ENCODE measurements around the gene OMP.
"Not testable (repeated sequence)": the region's sequence is repeated elsewhere in the genome, so short reads cannot be mapped to it uniquely, and the experiment has no call there.

Gene OMP

DNA sequence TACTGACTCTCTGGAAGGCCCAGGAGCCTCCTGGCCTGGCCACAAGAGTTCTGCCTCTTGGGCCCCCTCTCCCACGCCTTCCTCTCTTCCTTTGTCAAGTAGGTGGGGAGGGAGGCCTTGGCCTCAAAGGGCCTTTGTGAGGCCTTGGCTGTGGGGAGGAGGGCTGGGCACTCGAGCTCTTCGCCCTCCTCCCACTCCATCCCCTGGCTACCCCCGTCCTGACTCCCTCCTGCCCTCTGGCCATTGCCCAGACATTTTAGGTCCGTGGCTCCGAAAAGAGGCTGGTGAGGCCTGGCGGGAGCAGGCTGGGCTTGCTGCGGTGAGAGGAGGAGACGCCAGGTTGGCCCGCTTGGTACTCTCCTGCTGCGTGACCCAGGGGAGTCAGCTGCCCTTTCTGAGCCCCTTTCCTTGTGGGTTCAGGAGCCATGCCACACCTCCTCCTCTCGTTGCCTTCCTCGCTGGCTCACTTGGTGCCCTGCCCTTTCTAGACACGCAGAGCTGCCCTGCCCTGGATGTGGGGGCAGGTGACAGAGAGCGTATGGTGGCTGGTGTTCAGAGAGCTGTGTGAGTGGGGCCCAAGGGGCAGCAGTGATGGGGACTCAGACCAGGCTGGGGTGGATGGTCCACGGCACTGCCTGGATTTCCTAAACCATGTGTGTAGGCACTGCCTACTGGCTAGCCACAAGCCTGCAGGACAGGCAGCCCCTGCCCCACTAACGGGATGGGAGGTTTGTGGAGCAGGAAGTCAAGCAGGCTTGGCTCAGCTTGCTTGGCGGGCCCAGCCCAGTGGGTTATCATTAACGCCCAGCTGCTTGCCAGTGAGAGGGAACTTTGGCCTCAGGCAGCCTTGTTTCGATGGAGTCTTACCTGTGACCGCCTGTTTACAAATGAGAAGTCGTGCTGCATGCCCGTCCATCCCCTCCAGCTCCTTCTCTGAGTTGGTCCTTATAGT, 15.8 kb upstream of the OMP start:
- no peak for DNase-seq (ENCODE audit: low read depth in 3 of 3)

DNA sequence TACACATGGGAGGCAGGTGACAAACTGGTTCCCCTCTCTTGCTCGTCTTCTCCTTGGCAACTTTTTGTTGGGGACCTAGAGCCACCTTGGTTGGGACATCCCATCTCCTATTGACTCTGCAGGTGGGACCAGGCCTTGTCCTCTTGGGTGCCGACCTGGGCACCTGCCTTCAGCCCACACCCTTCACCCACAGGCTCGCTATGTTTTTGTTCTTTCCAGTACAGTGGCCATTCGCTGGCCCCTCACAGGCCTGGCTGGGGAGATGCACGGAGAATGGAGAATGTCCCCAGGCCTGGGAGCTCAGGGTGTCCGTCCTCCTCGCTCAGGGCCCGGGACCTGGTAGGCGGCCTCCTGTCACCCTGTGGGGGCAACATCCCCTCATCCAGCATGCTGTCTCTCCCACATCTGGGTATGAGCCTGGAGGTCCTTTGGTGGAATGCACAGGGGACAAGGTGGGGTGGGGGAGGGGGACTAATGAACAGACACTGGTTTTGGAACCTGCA, 14.9 kb upstream of the OMP start:
- DNase-seq (ENCODE audit: low read depth in 3 of 3), result no peak

DNA sequence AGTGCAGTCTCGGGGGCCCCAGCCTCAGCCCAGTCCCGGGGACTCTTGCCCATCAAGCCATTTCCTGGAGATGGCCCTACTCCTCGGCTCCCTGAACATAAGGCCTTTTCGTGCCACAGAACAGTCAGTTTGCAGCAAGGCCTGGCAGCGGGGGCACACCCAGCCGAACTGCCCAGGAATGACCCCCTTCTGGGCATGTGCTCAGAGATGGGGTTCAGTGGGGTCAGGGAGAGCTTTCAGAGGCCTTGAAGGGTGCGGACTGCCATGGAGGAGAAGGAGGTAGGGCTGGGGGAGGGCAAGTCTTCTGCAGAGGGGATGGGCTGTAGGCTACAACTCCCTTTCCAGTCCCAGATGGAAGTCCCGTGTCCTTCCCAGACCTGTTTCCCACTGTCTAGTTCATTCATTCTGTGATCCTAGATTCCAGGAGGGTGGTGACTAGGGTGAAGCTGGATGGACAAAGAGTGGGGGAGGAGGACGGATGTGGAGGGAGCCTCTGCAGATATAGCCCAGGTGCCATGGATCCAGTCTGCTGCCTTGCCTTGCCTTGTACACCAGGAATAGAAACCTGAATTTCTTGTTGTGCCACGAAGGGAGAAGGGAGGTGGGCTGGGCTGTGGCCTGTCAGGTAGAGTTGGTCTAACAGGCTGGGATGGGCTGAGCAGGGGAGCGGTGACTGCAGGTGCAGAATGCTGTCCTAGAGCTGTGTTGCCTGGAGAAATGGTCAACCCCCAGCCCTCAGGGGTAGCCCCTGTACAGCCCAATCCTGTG, 14.2 kb upstream of the OMP start:
- no peak for DNase-seq (ENCODE audit: low read depth in 3 of 3)

DNA sequence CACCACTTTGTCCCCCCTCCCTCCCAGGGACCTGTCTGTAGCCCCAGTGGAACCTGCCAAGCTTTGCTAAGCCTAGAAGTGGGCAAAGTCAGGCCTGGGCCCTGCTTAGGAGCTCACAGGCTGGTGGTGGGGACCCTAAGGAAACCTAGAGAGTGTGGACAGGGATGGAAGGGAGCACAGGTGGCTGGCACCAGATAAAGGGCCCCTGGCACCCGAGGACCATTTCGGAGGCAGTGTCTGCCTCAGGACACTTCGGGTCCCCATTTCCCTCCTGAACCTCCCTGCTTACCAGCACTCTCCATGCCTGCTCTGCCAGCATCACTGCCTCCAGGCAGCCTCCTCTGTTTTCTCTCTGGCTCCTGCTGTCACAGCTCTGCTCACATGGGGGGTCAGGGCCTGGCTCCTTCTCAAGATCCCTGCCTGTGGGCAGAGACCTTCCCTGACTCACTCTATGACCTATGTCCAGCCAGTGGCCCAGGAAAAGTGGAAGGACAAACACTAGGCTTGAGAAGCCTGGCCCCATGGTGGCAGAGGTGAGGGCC, 13.6 kb upstream of the OMP start:
- DNase-seq (ENCODE audit: low read depth in 3 of 3), result no peak

DNA sequence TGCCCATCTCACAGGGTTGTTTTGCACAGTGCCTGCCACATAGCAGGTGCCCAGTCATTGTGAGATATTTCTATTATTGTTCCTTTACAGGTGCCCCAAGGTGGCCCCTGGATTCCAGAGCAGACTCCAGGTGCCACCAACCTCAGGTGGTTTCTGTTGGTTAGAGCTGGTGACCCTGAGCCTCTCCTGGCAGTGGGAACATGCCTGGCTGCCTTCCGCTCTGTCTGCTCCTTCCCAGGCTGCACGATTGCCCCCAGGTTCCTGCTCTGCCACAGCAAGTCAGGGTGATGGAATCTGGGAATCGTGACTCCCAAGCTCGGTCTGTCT, 12.6 kb upstream of the OMP start:
- no peak for DNase-seq (ENCODE audit: low read depth in 3 of 3)

DNA sequence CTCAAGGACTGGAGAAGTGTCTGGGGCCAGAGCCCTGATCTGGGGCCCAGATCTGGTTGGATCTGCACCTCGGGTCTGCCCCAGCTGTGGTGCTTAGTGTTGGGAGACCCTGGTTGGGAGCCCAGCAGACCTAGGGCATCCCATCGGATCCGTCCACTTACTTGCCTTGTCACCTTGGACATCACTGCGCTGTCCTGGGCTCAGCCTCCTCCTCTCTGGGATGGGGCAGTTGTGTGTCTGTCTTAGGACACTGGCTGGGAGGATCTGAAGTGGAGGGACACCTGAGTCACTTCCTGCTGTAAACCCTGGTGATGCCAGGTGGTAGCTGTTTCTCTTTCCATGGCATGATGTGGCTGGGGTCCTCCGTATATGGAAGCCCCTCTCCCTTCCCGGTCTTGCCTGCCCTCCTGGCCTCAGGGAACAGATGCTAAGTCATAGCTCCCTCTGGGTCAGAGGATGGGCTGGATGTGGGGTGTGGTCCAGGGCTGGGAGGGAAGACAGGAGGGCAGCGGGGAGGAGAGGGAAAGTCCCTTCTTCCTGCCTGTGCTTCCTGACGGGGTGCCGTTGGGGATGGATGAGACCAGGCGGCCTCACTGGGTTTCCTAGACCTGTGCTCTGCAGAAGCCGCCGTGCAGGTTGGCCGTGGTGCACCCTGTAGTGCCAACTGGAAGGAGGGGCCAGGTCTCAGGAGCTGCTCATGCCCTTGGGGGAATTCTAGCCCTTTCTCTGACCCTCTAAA, 12.1 kb upstream of the OMP start:
- DNase-seq (ENCODE audit: low read depth in 3 of 3), result no peak

DNA sequence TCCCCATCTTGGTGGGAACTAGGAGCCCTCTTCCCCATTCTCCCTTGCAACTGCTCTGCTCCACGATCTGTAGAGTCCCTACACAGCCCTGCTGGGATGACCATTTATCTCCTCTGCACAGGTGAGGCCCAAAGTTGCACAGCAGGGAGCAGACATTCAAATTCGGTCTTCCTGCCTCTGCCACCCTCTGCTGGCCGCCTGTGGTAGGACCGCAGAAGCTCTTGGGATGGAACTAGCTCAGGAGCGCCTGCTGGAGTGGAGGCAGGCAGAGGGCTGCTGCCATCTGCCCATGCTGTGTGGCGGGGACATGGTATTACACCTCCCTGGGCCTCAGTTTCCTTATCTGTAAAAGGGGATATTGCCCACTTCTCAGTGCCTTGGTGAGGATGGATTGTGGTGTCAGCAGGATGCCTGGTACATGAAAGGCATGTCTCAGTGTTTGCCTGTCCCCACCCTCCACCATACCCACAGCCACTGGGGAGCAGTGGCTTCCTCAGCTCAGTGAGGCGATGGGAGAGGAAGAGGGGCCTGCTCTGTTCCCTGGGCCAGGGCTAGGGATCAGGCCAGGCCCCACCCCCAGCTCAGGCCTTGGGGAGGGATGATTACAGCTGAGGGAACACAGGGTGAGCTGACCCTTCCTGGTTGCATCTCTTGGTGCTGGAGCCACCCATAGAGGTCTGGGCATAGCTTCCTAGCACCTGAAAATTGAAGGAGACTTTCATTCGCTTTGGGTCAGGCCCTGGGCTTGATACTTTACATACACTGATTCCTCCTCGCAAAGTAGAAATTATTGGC, 11.3 kb upstream of the OMP start:
- DNase-seq (ENCODE audit: low read depth in 3 of 3), result peak; percentile 59 to 78 (median 60)

DNA sequence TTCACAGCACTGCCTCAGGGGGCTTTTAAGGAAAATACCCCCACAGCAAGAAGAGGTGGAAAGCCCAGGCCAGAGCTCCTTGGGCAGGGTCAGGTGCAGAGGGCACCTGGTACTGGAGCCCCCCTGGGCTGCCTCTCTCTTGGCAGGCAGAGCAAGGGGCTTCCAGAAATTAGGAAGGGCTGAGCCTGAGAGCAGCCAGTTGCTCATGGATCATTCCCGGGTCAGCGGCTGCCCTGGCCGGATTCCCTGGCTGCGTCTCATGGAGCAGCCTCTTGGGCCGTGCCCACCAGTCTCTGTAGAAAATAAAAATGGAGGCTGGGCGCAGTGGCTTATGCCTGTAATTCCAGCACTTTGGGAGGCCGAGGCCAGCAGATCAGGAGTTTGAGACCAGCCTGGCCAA, 10.3 kb upstream of the OMP start:
- DNase-seq (ENCODE audit: low read depth in 3 of 3), result no peak

DNA sequence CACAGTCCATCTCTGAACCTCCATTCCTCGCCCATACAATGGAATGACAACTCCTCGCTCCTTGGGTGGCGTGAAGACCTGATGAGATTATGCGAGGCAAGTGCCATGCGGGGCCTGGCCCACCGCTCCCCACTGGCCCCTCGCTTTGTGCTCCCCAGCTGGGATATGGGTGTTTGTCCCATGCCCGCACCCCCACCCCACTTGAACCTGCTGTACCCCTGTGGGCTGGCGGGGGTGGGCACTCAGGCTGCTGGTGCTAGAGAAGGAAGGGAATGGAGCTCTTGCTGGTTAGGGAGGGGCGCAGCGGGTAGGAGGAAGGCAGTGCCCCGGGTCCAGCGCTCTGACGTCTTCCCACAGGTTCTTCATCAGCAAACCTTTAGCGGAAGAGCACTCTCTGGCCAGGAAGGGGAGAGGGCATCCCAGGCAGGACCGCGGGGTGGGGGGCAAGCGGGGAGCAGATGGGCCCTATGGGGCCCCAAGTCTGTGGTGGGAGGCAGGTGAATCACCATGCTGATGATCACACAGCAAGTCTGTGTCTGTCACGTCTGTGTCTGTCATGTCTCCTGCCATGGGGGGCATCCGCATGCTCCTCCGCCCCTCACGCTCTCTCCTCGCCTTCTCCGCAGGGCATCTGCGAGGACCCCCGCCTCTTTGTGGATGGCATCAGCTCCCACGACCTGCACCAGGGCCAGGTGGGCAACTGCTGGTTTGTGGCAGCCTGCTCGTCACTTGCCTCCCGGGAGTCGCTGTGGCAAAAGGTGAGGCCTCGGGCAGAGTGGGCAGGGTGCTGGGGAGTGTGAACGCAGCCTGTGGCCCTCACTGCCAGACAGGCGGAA, 9.4 kb upstream of the OMP start:
- no peak for DNase-seq (ENCODE audit: low read depth in 3 of 3)

DNA sequence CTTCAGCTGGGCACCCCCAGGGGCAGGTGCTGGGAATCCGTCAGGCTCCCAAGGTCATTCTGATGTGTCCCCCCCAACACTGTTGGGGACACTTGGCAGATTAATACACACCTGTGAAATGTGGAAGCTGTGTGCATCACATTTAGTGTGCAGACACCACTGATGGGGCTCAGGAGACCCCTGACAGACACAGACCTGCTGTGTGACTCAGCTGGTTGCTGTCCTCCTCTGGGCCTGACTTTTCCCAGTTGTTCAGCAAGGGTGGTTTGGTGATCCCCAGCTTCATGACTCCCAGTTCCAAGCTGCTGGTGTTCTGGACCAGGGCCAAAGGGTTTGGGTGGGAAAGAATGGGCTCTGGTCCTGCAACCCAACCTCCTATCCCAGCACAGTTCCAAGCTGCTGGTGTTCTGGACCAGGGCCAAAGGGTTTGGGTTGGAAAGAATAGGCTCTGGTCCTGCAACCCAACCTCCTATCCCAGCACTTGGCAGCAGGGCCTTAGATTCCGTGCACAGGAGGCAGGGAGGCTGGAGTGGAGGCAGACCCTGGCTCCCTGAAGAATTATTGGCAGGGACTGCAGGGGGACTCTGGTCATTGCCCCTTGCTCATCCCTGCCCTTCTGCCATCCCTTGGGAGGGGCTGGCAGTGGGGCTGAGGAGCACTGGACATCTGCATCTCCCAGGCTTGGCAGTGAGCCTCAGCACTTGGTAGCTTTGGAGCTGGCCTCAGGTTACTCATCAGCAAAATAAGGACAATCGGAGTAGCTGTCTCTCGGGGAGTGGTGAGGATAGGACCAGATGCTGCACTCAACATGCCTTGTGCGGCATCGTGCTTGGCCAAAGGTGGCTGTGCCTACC, 8.4 kb upstream of the OMP start:
- DNase-seq (ENCODE audit: low read depth in 3 of 3), result no peak

DNA sequence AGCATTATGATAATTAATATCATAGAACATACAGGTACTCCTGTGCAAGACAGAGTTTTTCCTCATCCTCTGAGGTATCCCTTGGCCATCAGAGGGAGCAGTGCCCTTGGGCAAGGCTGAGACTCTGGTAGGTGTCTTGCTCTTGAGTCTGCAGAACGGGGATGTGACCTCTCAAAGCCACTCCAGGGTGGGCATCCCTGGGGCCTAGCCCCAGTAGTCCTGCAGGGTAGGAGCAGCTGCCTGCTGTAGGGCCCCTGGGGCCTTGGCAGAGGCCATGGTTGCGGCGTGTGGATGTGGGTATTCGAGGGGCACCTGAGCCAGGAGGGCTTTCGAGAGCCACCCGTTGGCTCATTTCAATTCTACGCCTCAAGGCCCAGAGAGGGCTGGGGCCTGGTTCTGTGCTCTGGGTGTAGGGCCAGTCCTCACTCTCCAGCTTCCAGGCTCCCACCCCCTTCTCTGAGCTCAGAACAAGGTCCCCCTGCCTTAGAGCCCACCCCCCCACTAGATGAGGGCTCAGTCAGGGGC, 7.7 kb upstream of the OMP start:
- DNase-seq (ENCODE audit: low read depth in 3 of 3), result no peak

DNA sequence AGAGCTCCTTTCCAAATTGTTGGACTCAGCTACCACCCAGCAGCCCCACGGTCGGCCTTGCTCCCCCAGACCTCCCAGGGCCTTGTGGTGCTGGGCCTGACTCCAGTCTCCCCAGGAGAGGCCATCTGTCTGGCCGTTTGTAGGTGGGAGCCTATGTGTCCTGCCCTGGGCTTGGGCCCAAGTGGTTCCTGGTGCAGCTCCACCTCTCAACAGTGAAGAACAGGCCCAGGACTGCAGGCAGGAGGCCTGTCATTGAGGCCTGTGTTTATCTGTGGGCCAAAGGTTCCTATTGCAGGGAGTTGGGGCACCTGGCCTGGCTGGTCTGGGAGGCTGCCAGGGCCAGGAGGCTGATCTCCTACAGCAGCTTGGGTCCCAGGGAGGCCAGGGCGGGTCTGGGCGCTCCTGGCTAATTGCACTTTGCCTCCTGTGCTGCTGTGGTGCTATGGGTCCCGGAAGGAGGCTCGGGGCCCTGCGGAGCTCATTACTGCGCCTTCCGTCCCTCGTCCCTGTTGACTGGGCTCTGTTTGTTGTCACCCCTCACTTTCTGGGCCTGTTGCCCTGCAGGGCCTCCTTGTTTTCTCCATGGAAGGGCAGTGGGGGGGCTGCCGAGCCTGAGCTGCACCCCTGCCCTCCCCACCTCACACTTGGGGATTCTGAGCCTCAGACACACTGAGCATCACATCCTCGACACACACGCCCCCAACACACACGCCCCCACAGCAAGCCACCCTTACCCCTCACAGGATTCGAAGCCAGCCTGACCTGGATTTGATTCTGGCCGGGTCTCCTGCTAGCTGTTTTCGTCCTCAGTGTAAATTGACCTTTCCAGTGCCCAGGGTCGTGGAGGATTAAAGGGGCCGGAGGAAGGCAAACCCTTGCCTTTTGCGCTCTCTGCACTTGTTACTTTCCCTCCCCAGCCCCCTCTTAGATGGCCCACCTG, 6.8 kb upstream of the OMP start:
- DNase-seq (ENCODE audit: low read depth in 3 of 3), result no peak

DNA sequence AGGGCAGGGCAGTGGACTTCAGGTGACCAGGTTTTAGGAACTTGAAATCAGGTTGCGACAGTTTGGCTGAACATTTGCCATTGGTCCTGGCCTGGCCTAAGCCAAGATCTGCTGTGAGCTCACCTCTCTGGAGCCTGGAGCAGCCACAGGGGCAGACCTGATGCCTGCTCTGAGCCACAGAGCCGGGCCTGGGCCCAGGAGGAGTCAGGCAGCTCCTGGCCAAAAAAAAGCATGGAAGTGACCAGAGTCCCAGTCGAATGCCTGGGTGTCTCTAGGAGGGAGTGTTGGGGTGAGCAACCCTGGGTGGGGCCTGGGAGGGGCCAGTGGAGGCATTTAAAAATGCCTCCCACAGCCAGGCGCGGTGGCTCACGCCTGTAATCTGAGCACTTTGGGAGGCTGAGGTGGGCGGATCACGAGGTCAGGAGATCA, 6.0 kb upstream of the OMP start:
- DNase-seq (ENCODE audit: low read depth in 3 of 3), result no peak

DNA sequence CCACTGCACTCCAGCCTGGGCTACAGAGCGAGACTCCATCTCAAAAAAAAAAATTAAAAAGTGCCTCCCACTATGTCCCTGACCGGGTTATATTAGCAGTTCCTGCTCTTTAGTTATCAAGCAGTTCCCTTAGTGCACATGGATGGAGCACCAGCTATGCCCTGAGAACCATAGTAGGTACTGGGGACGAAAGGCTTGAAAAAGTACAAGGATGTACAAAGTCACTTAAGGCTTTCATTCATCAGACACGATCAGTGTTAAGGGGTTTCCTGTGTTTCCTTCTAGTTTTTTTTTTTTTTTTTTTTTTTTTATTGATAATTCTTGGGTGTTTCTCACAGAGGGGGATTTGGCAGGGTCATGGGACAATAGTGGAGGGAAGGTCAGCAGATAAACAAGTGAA, 5.5 kb upstream of the OMP start:
- DNase-seq (ENCODE audit: low read depth in 3 of 3), result not testable (repeated sequence)

DNA sequence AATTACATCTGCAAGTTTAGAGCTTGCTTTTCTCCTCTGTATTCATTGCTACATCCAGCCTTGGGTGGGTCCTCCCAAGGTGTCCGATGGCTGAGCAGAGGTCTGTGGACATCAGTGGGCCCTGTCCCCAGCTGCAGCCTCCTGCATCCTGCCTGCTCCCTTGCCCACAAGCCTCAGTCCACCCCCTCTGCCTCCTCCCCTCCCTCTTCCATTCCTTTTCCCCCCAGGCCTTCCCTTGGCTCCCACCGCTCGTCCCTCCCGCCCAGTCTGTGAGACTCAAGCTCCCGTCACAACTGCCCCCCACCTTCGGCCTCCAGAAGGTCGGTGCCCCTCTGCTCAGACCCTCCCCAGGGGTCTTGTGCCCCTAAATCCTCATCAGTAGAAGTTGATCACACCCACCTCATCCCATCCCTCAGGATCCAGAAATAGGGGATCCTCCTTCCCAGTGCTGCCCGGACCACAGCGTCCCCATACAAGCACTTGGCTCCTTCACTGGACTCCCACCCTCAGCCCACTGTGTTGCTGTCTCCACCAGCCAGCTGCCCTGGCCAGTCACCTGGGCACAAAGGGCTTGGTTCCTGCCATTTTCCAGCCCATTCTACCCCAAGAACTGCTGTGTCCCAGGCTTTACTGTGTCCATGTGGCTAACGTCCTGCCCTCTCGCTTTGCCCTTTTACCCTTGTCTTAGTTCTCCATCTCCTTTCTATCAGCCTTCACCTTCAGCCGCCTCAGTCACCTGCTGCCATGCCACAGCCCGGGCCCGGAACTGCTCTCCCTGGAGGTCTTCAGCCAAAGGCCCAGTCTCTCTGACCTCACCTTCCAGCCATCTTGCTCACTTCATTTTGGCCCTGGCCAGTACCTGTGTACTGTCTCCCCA, 2.2 kb upstream of the OMP start:
- DNase-seq (ENCODE audit: low read depth in 3 of 3), result no peak

DNA sequence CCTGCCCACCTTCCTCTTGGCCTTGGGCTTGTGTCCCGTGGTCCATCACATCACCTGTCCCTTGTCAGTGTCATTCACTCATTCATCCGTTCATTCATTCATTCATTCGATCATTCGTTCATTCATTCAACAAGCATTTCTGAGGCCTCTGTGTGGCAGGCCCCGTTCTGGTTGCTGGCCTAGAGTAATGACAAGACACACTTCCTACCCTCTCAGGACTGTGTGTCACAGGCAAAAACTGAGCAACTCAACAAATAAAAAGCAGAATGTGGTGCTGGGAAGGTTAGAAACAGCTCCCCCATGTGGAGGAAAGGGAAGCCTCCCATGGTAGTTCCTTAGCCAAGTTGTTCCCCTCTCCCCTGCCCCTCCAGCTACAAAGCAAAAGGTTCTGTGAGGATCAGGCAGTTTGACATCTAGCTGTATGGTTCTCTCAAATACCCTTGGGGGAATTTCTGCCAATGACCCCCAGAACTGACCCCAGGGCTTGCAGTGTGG, 1.6 kb upstream of the OMP start:
- no peak for DNase-seq (ENCODE audit: low read depth in 3 of 3)

DNA sequence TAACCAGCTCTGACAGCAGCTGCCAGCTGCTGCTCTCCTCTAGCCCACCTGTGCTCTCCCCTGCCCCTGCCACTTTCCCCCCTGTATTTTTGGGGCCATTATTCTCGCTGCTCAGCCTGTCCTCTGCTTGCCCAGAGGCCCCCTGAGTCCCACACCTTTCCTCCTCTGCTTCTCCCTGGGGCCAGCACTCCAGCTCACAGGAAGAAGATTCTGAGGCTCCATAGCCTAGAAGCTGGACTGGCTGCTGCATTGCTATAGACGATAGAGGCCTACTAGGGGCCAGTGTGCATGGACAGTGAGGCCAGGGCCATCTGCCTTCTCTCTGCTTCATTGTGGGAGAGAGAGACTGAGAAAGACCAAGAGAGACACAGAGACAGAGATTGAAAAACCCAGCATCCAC, 679 bp downstream of the OMP start:
- no peak for DNase-seq (ENCODE audit: low read depth in 3 of 3)
